Body of pancreas (tissue), 4 donors: ENCODE results near the gene SLC23A2. TPM values are rescaled to one million over a fixed set of nuclear protein-coding genes. Genes with fewer than 3 reads are reported as not detected.
A peak's percentile ranks its signal among the peaks of the same experiment; 100 is the strongest.

ENCODE experiments used
- ATAC-seq: fragments of 150-250 bp; one replicate; pipeline ENCODE4 v1.9.1; 2016
- DNase-seq, 4 donors: peaks; one replicate each; pipeline ENCODE4 v3.0.0-alpha.2; 2019
- H3K27ac ChIP-seq, 4 donors: fragments of 200-600 bp; sonication (generic); 1 replicate in 3 of 4; 2 replicates in 1 of 4; pipeline versions ENCODE4 v1.5.1 to v1.6.1; 2016 to 2019; ENCODE audit warnings: mild to moderate bottlenecking in 1 of 4, mixed read lengths in 1 of 4, moderate library complexity in 1 of 4
- H3K27me3 ChIP-seq, 2 donors: fragments of 200-600 bp; sonication (generic); one replicate each; pipeline ENCODE4 v1.6.0; 2016; ENCODE audit warnings: mild to moderate bottlenecking in 1 of 2
- H3K36me3 ChIP-seq, 2 donors: fragments of 200-600 bp; sonication (generic); replicated peaks in 1 of 2; 2 replicates each; pipeline ENCODE4 v1.5.1; 2016; ENCODE audit warnings: low read depth in 2 of 2; ENCODE audit not compliant: insufficient read depth in 1 of 2
- H3K4me1 ChIP-seq: fragments of 200-600 bp; sonication (generic); one replicate; pipeline ENCODE4 v1.6.0; 2016
- H3K4me3 ChIP-seq, 2 donors: fragments of 200-600 bp; sonication (generic); 1 replicate in 1 of 2; 2 replicates in 1 of 2; pipeline ENCODE4 v1.5.1; 2016 to 2019
- H3K9me3 ChIP-seq, 3 donors: fragments of 200-600 bp; sonication (generic); 1 replicate in 2 of 3; 2 replicates in 1 of 3; pipeline ENCODE4 v1.5.1; 2016
- CTCF ChIP-seq, 7 experiments: fragments of 450-650 bp in 4 of 7; fragments of 200-600 bp in 3 of 7; sonication (generic) in 3 of 7; IDR thresholded peaks; one replicate each; pipeline ENCODE4 v1.5.1; 2016 to 2019; ENCODE audit warnings: antibody characterized with exemption in 7 of 7
- POLR2A ChIP-seq, 3 donors: fragments of 450-650 bp; IDR thresholded peaks; one replicate each; pipeline ENCODE4 v1.6.1; 2016; ENCODE audit warnings: antibody characterized with exemption in 3 of 3, mild to moderate bottlenecking in 2 of 3
- whole genome bisulfite sequencing, 2 donors: methylation state at CpG; one replicate each; pipeline ENCODE4 v1.1.5; 2017; 5-methylcytosine and 5-hydroxymethylcytosine counted together
- intact Hi-C: fragments of 100-400 bp; cut with DNase I; formaldehyde crosslinking; loops from one replicate; pipeline ENCODE4 v1.15.1; 2023
- total RNA-seq, 2 donors: library from RNA; depleted of rRNA; stranded (reverse); fragments of >200 nt; gene quantifications; one replicate each; pipeline ENCODE4 v1.1.0, GENCODE V29; 2016

Gene SLC23A2
- total RNA-seq, 2 donors from 2014 or later: 12.2 TPM

GRCh38 chr20:4973330-4974097 lies 27.8 kb downstream of the SLC23A2 start:
- Histone ChIP-seq H3K9me3 (no peaks in the 10 kb centered on the region), H3K36me3 (no peaks in the 10 kb centered on the region), H3K4me3 (no peak overlapping the region), H3K4me1 (peaks cover 23% of the 10 kb centered on the region), H3K27me3 (no peaks in the 10 kb centered on the region), H3K27ac (peak overlapping the region in 3 of 4 donors; percentile 1 to 65 (median 61))
- no peak for TF ChIP-seq POLR2A (IDR thresholded peaks at IDR 0.05)
- no peak for TF ChIP-seq CTCF (IDR thresholded peaks at IDR 0.05)
- ATAC-seq (peak; percentile 57), DNase-seq (peak; percentile 31 to 58 (median 48))
- 2 to 6% methylated on average over 10 to 11 of the region's 11 CpGs for WGBS, 2 donors
- intact Hi-C loops: no loop called here

GRCh38 chr20:4972506-4973251 lies 28.6 kb downstream of the SLC23A2 start:
- WGBS, 2 donors: 72 to 74% methylated on average over 12 of the region's 12 CpGs
- Histone ChIP-seq H3K4me1 (peaks cover 24% of the 10 kb centered on the region), H3K4me3 (no peak overlapping the region), H3K36me3 (no peaks in the 10 kb centered on the region), H3K27me3 (no peaks in the 10 kb centered on the region), H3K27ac (peak overlapping the region in 3 of 4 donors; percentile 1 to 65 (median 61)), H3K9me3 (no peaks in the 10 kb centered on the region)
- DNase-seq (no peak), ATAC-seq (peak; percentile 33)
- TF ChIP-seq POLR2A (IDR thresholded peaks at IDR 0.05): no peak
- intact Hi-C loops: no loop called here

GRCh38 chr20:4971064-4971463 lies 30.2 kb downstream of the SLC23A2 start:
- intact Hi-C loops: no loop called here
- H3K4me1 ChIP-seq: peaks cover 35% of the 10 kb centered on the region
- WGBS, 2 donors: 100% methylated on average over 2 of the region's 2 CpGs
- H3K36me3 ChIP-seq: no peaks in the 10 kb centered on the region
- ATAC-seq (no peak), DNase-seq (no peak)
- TF ChIP-seq CTCF (IDR thresholded peaks at IDR 0.05): no peak
- TF ChIP-seq POLR2A (IDR thresholded peaks at IDR 0.05): no peak
- H3K9me3 ChIP-seq: no peaks in the 10 kb centered on the region
- no peaks in the 10 kb centered on the region for H3K27me3 ChIP-seq
- no peak overlapping the region for H3K4me3 ChIP-seq
- H3K27ac ChIP-seq: no peak overlapping the region

GRCh38 chr20:4967752-4968477 lies 33.4 kb downstream of the SLC23A2 start:
- H3K36me3 ChIP-seq: no peaks in the 10 kb centered on the region
- no peaks in the 10 kb centered on the region for H3K27me3 ChIP-seq
- WGBS, 2 donors: 84 to 92% methylated on average over 12 of the region's 12 CpGs
- H3K27ac ChIP-seq: peak overlapping the region; percentile 17 to 53 (median 22)
- no peak for ATAC-seq
- H3K9me3 ChIP-seq: no peaks in the 10 kb centered on the region
- no peak for DNase-seq
- peaks cover 22% of the 10 kb centered on the region for H3K4me1 ChIP-seq
- no peak overlapping the region for H3K4me3 ChIP-seq
- intact Hi-C loops: no loop called here
- TF ChIP-seq POLR2A (IDR thresholded peaks at IDR 0.05) (no peak), CTCF (IDR thresholded peaks at IDR 0.05) (no peak)
